K562 (cell line): Measurements from ENCODE around the gene PLOD1. TPM values are rescaled to one million over a fixed set of nuclear protein-coding genes. Genes with fewer than 3 reads are reported as not detected.

Experiments used
- CBX1 ChIP-seq: sonication (generic); IDR thresholded peaks from 2 replicates; pipeline ENCODE4 v1.6.1; 2016; ENCODE audit warnings: antibody characterized with exemption, low read depth, mild to moderate bottlenecking
- KAT8 ChIP-seq: fragments of 450-650 bp; IDR thresholded peaks from 2 replicates; pipeline ENCODE4 v1.6.1; 2016; ENCODE audit warnings: low read depth, mild to moderate bottlenecking
- NELFE ChIP-seq: IDR thresholded peaks from 2 replicates; pipeline ENCODE4 v1.6.1; 2011; ENCODE audit warnings: mild to moderate bottlenecking; ENCODE audit not compliant: insufficient read depth, insufficient read length
- SUPT5H ChIP-seq: fragments of 450-650 bp; IDR thresholded peaks from 2 replicates; pipeline ENCODE4 v1.6.1; 2016
- ZC3H4 ChIP-seq: sonication (generic); formaldehyde crosslinking; IDR thresholded peaks from 2 replicates; pipeline ENCODE4 v1.9.0; 2021; ENCODE audit warnings: missing genetic modification reagents, borderline replicate concordance
- ZNF282 ChIP-seq: sonication (generic); formaldehyde crosslinking; IDR thresholded peaks from 2 replicates; pipeline ENCODE4 v1.8.1; 2023; ENCODE audit warnings: missing genetic modification reagents
- polyA plus RNA-seq, 8 experiments: library from polyadenylated mRNA; depleted of rRNA in 4 of 8; stranded (reverse) in 5 of 8; unstranded in 3 of 8; fragments of >200 nt; fragmentation: Nextera tagmentation in 2 of 8; fragmentation: Illumina TruSeq in 1 of 8; extraction: Ambion mirVana in 2 of 8; extraction: Trizol in 1 of 8; gene quantifications; 2 replicates each; pipeline versions ENCODE4 v1.2.1 to v1.2.3, GENCODE V29; 2011 to 2014; ENCODE audit warnings: inconsistent platforms in 1 of 8, missing spikeins in 1 of 8
- total RNA-seq, 7 experiments: library from RNA; depleted of rRNA in 6 of 7; stranded (reverse); fragments of >200 nt in 6 of 7; fragmentation: Illumina TruSeq in 2 of 7; extraction: Trizol in 2 of 7; gene quantifications; 2 replicates each; pipeline versions ENCODE4 v1.2.1 to v1.2.3, GENCODE V29; 2011 to 2021; ENCODE audit warnings: low replicate concordance in 1 of 7
- TF ChIP-seq, protein P1 (sequence below), 2 experiments: fragments of 450-650 bp; formaldehyde crosslinking in 1 of 2; IDR thresholded peaks; 2 replicates each; pipeline versions ENCODE4 v1.4.0 to v1.6.1; 2014 to 2020; ENCODE audit warnings: mild to moderate bottlenecking in 2 of 2, borderline replicate concordance in 1 of 2, low read depth in 1 of 2
- TF ChIP-seq, protein P2 (sequence below), 2 experiments: fragments of 450-650 bp; IDR thresholded peaks; 2 replicates each; pipeline ENCODE4 v1.6.1; 2016
- TF ChIP-seq, protein P3 (sequence below): fragments of 450-650 bp; conservative IDR thresholded peaks from 2 replicates; pipeline ENCODE4 v1.6.1; 2016; ENCODE audit warnings: missing genetic modification characterization, low read depth, mild to moderate bottlenecking, control low read depth, missing compliant biosample characterization
- TF ChIP-seq, protein P4 (sequence below): fragments of 450-650 bp; formaldehyde crosslinking; conservative IDR thresholded peaks from 2 replicates; pipeline ENCODE4 v1.4.0; 2022; ENCODE audit warnings: mild to moderate bottlenecking, missing genetic modification characterization
- TF ChIP-seq, protein P5 (sequence below): sonication (generic); formaldehyde crosslinking; IDR thresholded peaks from 2 replicates; pipeline ENCODE4 v1.8.0; 2022; ENCODE audit warnings: mild to moderate bottlenecking, missing genetic modification reagents
- TF ChIP-seq, protein P6 (sequence below): sonication (generic); formaldehyde crosslinking; IDR thresholded peaks from 2 replicates; pipeline ENCODE4 v1.8.0; 2022; ENCODE audit warnings: missing genetic modification reagents, mild to moderate bottlenecking, borderline replicate concordance

Gene PLOD1
- total and polyA plus RNA-seq, 9 of the 15 experiments (the other 6 are each of a cell fraction or from before 2014, with no cell fraction given), result 16.6 to 90.8 (median 52.7) TPM

DNA sequence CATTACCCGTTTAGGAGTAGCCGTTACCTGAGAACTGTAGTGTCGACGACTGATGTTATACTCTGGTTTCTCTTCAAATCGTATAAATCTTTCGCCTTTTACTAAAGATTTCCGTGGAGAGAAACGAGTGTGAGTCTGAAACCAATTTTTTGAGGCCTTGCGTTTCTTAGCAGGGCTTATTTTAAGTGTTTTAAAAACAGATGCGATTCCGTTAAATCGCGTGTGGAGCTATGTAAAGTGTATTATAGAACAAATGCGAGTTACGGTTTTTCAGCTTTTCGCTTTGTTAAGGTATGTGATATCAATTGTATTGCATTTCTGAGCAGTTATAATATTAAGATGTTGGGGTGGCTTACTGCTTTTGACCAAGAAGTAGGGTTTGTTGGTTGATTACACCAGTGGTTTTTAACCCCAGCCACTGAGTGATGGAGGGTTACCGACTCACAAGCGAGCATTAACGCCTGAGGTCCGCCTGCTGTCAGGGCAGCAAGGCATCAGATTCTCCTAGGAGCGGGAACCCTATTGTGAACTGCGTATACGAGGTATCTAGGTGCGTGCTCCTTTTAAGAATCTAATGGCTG, 26.3 kb upstream of the PLOD1 start (continued):
- TF ChIP-seq, protein P1, sequence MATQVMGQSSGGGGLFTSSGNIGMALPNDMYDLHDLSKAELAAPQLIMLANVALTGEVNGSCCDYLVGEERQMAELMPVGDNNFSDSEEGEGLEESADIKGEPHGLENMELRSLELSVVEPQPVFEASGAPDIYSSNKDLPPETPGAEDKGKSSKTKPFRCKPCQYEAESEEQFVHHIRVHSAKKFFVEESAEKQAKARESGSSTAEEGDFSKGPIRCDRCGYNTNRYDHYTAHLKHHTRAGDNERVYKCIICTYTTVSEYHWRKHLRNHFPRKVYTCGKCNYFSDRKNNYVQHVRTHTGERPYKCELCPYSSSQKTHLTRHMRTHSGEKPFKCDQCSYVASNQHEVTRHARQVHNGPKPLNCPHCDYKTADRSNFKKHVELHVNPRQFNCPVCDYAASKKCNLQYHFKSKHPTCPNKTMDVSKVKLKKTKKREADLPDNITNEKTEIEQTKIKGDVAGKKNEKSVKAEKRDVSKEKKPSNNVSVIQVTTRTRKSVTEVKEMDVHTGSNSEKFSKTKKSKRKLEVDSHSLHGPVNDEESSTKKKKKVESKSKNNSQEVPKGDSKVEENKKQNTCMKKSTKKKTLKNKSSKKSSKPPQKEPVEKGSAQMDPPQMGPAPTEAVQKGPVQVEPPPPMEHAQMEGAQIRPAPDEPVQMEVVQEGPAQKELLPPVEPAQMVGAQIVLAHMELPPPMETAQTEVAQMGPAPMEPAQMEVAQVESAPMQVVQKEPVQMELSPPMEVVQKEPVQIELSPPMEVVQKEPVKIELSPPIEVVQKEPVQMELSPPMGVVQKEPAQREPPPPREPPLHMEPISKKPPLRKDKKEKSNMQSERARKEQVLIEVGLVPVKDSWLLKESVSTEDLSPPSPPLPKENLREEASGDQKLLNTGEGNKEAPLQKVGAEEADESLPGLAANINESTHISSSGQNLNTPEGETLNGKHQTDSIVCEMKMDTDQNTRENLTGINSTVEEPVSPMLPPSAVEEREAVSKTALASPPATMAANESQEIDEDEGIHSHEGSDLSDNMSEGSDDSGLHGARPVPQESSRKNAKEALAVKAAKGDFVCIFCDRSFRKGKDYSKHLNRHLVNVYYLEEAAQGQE (IDR thresholded peaks at IDR 0.05; ENCODE audit: borderline replicate concordance), result no peak
- TF ChIP-seq, protein P1 (CRISPR knock-in tag; IDR thresholded peaks at IDR 0.05; ENCODE audit: low read depth), result peak; percentile 84
- TF ChIP-seq, protein P2, sequence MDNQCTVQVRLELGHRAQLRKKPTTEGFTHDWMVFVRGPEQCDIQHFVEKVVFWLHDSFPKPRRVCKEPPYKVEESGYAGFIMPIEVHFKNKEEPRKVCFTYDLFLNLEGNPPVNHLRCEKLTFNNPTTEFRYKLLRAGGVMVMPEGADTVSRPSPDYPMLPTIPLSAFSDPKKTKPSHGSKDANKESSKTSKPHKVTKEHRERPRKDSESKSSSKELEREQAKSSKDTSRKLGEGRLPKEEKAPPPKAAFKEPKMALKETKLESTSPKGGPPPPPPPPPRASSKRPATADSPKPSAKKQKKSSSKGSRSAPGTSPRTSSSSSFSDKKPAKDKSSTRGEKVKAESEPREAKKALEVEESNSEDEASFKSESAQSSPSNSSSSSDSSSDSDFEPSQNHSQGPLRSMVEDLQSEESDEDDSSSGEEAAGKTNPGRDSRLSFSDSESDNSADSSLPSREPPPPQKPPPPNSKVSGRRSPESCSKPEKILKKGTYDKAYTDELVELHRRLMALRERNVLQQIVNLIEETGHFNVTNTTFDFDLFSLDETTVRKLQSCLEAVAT (IDR thresholded peaks at IDR 0.05), result peak; percentile 97 to 98
- TF ChIP-seq, protein P3, sequence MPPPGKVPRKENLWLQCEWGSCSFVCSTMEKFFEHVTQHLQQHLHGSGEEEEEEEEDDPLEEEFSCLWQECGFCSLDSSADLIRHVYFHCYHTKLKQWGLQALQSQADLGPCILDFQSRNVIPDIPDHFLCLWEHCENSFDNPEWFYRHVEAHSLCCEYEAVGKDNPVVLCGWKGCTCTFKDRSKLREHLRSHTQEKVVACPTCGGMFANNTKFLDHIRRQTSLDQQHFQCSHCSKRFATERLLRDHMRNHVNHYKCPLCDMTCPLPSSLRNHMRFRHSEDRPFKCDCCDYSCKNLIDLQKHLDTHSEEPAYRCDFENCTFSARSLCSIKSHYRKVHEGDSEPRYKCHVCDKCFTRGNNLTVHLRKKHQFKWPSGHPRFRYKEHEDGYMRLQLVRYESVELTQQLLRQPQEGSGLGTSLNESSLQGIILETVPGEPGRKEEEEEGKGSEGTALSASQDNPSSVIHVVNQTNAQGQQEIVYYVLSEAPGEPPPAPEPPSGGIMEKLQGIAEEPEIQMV, result peak; percentile 4; the same call in 1 of the 2 replicates
- TF ChIP-seq CBX1, result peak; percentile 100
- TF ChIP-seq, protein P4, sequence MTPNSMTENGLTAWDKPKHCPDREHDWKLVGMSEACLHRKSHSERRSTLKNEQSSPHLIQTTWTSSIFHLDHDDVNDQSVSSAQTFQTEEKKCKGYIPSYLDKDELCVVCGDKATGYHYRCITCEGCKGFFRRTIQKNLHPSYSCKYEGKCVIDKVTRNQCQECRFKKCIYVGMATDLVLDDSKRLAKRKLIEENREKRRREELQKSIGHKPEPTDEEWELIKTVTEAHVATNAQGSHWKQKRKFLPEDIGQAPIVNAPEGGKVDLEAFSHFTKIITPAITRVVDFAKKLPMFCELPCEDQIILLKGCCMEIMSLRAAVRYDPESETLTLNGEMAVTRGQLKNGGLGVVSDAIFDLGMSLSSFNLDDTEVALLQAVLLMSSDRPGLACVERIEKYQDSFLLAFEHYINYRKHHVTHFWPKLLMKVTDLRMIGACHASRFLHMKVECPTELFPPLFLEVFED, result peak; percentile 100
- TF ChIP-seq, protein P5, sequence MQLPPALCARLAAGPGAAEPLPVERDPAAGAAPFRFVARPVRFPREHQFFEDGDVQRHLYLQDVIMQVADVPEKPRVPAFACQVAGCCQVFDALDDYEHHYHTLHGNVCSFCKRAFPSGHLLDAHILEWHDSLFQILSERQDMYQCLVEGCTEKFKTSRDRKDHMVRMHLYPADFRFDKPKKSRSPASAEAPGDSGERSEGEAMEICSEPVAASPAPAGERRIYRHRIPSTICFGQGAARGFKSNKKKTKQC, result peak; percentile 84; the same call in 1 of the 2 replicates
- TF ChIP-seq KAT8, result no peak
- peak; percentile 75 for TF ChIP-seq NELFE
- peak; percentile 100 for TF ChIP-seq SUPT5H
- TF ChIP-seq, protein P6, sequence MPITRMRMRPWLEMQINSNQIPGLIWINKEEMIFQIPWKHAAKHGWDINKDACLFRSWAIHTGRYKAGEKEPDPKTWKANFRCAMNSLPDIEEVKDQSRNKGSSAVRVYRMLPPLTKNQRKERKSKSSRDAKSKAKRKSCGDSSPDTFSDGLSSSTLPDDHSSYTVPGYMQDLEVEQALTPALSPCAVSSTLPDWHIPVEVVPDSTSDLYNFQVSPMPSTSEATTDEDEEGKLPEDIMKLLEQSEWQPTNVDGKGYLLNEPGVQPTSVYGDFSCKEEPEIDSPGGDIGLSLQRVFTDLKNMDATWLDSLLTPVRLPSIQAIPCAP (CRISPR knock-in tag), result peak; percentile 98
- TF ChIP-seq ZC3H4 (CRISPR knock-in tag), result peak; percentile 94; the same call in 1 of the 2 replicates
- peak; percentile 97; the same call in 1 of the 2 replicates for TF ChIP-seq ZNF282
